Lower lobe of right lung (tissue), 2 donors: ENCODE results near the gene RIN2. TPM values are rescaled to one million over a fixed set of nuclear protein-coding genes. Genes with fewer than 3 reads are reported as not detected.
"Not testable (repeated sequence)": the region's sequence is repeated elsewhere in the genome, so short reads cannot be mapped to it uniquely, and the experiment has no call there.

Experiments
- ATAC-seq, 2 donors: fragments of 200-7000 bp; cut with Tn5 transposase; one replicate each; pipeline ENCODE4 v1.9.1; 2020 to 2022; ENCODE audit warnings: mild to moderate bottlenecking in 2 of 2, moderate library complexity in 2 of 2
- DNase-seq: peaks from one replicate; pipeline ENCODE4 v3.0.0-alpha.2; 2020
- H3K27ac ChIP-seq: fragments of 200-600 bp; one replicate; pipeline ENCODE4 v1.8.0; 2022
- H3K27me3 ChIP-seq: fragments of 200-600 bp; one replicate; pipeline ENCODE4 v1.8.0; 2022; ENCODE audit warnings: low read depth
- H3K36me3 ChIP-seq: fragments of 200-600 bp; one replicate; pipeline ENCODE4 v1.8.0; 2022; ENCODE audit warnings: mild to moderate bottlenecking
- H3K4me1 ChIP-seq: fragments of 200-600 bp; one replicate; pipeline ENCODE4 v1.8.0; 2022
- H3K4me3 ChIP-seq: fragments of 200-600 bp; one replicate; pipeline ENCODE4 v1.8.0; 2022; ENCODE audit warnings: mild to moderate bottlenecking
- H3K9me3 ChIP-seq: fragments of 200-600 bp; one replicate; pipeline ENCODE4 v1.8.0; 2022
- CTCF ChIP-seq: fragments of 200-600 bp; IDR thresholded peaks from one replicate; pipeline ENCODE4 v1.8.0; 2022; ENCODE audit warnings: antibody characterized with exemption, mild to moderate bottlenecking
- intact Hi-C: fragments of 100-400 bp; cut with DNase I; formaldehyde crosslinking; loops from one replicate; pipeline ENCODE4 v1.11.0; 2022
- total RNA-seq: library from RNA; stranded (reverse); fragmentation: NEBNext Ultra II Directional; extraction: Animal tissue kit (Norgen Biotek cat#: 25700); gene quantifications from one replicate; pipeline ENCODE4 v1.2.1, GENCODE V29; 2021
- donor health status: DM: no; HTN: yes; CAD: no; lungs with severe emphysema.

RIN2 gene
- total RNA-seq, 1 donor from 2014 or later: 101 TPM

DNA sequence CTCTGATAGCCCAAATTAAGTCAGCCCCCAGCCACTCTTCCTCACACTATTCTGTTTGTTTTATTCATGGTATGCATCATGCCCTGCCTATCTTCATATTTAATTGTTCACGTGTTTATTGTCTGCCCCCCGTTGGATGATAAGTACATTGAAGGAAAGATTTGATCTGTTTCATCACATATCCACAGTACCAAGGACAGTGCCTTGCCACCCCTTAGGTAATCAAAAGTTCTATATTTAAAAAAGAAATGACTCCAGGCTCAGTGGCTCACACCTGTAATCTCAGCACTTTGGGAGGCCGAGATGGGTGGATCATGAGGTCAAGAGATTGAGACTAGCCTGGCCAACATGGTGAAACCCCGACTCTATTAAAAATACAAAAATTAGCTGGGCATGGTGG lies 10.2 kb upstream of the RIN2 start:
- ATAC-seq: no peak
- no peak overlapping the region for H3K4me3 ChIP-seq
- H3K27me3 ChIP-seq: no peaks in the 10 kb centered on the region
- H3K27ac ChIP-seq: no peak overlapping the region
- H3K9me3 ChIP-seq: no peaks in the 10 kb centered on the region
- peaks cover 8% of the 10 kb centered on the region for H3K4me1 ChIP-seq
- no peak for DNase-seq
- no peak for TF ChIP-seq CTCF
- intact Hi-C loops: no loop called here
- H3K36me3 ChIP-seq: no peaks in the 10 kb centered on the region

GRCh38 chr20:19748681-19749080 lies 9.4 kb upstream of the RIN2 start:
- H3K9me3 ChIP-seq: no peaks in the 10 kb centered on the region
- no peak overlapping the region for H3K4me3 ChIP-seq
- no peak overlapping the region for H3K27ac ChIP-seq
- ATAC-seq: no peak
- H3K4me1 ChIP-seq: no peaks in the 10 kb centered on the region
- no peaks in the 10 kb centered on the region for H3K27me3 ChIP-seq
- no peaks in the 10 kb centered on the region for H3K36me3 ChIP-seq
- TF ChIP-seq CTCF: no peak
- intact Hi-C loops: no loop called here
- no peak for DNase-seq

DNA sequence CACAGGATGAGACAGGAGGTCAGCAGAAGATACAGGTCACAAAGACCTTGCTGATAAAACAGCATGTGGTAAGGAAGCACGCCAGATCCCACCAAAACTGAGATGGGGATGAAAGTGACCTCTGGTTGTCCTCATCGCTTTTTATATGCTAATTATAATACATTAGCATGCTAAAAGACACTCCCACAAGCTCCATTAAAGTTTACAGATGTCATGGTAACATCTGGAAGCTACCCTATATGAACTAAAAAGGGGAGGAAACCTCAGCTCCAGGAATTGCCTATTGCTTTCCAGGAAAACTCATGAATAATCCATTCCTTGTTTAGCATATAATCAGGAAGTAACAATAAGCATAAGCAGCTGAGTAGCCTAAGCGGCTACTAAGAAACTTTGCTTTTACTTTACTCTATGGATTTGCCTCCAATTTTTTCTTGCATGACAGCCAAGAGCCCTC lies 8.4 kb upstream of the RIN2 start:
- no peaks in the 10 kb centered on the region for H3K4me1 ChIP-seq
- no peak for TF ChIP-seq CTCF
- H3K27me3 ChIP-seq: no peaks in the 10 kb centered on the region
- DNase-seq (no peak), ATAC-seq (no peak)
- H3K4me3 ChIP-seq: no peak overlapping the region
- no peaks in the 10 kb centered on the region for H3K36me3 ChIP-seq
- intact Hi-C loops: no loop called here
- H3K27ac ChIP-seq: no peak overlapping the region
- H3K9me3 ChIP-seq: no peaks in the 10 kb centered on the region

DNA sequence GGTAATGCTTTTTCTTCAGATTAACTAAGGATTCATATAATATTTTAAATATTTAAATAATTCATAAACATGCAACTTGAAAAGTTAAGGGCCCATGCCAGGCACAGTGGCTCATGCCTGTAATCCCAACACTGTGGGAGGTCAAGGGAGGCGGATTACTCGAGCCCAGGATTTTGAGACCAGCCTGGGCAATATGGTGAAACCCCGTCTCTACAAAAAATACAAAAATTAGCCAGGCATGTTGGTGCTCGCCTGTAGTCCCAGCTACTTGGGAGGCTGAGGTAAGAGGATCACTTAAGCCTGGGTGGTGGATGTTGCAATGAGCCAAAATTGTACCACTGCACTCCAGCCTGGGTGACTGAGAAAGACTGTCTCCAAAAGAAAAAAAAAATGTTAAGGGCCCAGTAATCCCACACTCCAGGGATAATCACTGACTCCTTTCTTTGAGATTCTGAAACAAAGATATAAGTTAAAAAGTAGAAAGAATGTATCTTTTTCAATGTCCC lies 7.9 kb upstream of the RIN2 start:
- H3K36me3 ChIP-seq: no peaks in the 10 kb centered on the region
- DNase-seq (no peak), ATAC-seq (no peak)
- intact Hi-C loops: no loop called here
- TF ChIP-seq CTCF: no peak
- no peaks in the 10 kb centered on the region for H3K27me3 ChIP-seq
- H3K27ac ChIP-seq: no peak overlapping the region
- H3K4me3 ChIP-seq: no peak overlapping the region
- H3K9me3 ChIP-seq: no peaks in the 10 kb centered on the region
- H3K4me1 ChIP-seq: no peaks in the 10 kb centered on the region

- DNase-seq (no peak), ATAC-seq (no peak)
- no peak for TF ChIP-seq CTCF
- Histone ChIP-seq H3K27ac (no peak overlapping the region), H3K4me3 (no peak overlapping the region), H3K9me3 (no peaks in the 10 kb centered on the region), H3K36me3 (no peaks in the 10 kb centered on the region), H3K4me1 (no peaks in the 10 kb centered on the region), H3K27me3 (no peaks in the 10 kb centered on the region)
- intact Hi-C loops: no loop called here
Observed at GRCh38 chr20:19750907-19751636, 7.0 kb upstream of the RIN2 start.

- intact Hi-C loops, DNase-seq, H3K27me3 ChIP-seq, H3K27ac ChIP-seq, H3K9me3 ChIP-seq, H3K4me3 ChIP-seq, ATAC-seq, H3K36me3 ChIP-seq: not testable (repeated sequence)
- H3K4me1 ChIP-seq: peaks cover 11% of the 10 kb centered on the region
Observed at GRCh38 chr20:19754201-19754600, 3.9 kb upstream of the RIN2 start.
